Rectal smooth muscle tissue (tissue), 1 donor: ENCODE data around the gene TMEM140.

ENCODE experiments used
- H3K27ac ChIP-seq: one replicate; pipeline ENCODE4 v1.7.0; 2013; ENCODE audit warnings: low read depth, low read length, inconsistent platforms
- H3K27me3 ChIP-seq: one replicate; pipeline ENCODE4 v1.7.0; 2013; ENCODE audit warnings: low read length; ENCODE audit not compliant: control insufficient read depth, insufficient read depth
- H3K36me3 ChIP-seq: one replicate; pipeline ENCODE4 v1.7.0; 2013; ENCODE audit warnings: low read length; ENCODE audit not compliant: control insufficient read depth, insufficient read depth
- H3K4me1 ChIP-seq: one replicate; pipeline ENCODE4 v1.7.0; 2013; ENCODE audit warnings: low read length; ENCODE audit not compliant: control insufficient read depth, insufficient read depth
- H3K4me3 ChIP-seq: one replicate; pipeline ENCODE4 v1.7.0; 2013; ENCODE audit warnings: low read length
- H3K9ac ChIP-seq: one replicate; pipeline ENCODE4 v1.7.0; 2013; ENCODE audit warnings: low read length

Gene TMEM140

DNA sequence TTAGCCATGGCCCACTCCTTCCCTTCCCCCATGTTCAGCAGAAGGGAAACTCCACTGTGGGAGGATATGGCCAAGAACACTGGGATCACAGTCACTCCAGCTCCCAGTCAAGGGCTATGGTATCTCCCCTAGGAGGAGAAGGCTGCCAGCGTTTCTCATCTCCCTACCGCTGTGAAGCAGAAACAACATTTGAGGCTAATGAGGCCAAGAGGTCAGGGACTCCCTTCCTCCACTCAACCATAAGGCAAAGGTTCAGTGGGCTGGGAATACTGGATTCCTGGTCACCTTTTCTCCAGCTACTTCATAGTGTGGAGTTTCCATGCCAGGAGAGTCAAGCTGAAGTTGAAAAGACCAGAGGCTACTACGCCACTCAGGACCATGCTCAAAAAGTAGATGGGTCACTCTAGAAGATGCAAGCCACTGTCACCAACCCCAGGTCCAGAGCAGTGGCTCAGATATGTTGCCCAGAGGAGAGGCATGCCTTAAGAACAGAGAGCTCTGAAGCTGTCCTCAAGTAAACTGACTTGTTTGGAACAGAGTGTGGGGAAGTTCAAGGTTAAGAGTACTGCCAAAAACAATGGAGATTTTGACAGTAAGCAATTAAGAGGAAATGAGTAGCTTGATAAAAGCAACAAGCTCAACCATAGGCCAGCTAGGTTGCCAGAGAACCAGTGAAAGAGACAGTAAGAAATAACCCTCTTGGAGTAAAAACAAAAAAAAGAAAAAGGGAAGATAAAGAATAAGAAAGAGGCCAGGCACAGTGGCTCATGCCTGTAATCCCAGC lies 3.8 kb upstream of the TMEM140 start:
- Histone ChIP-seq H3K27me3 (no peaks in the 10 kb centered on the region), H3K27ac (no peak overlapping the region), H3K4me3 (no peak overlapping the region), H3K36me3 (no peaks in the 10 kb centered on the region), H3K4me1 (peaks cover under 1% of the 10 kb centered on the region), H3K9ac (no peak overlapping the region)

DNA sequence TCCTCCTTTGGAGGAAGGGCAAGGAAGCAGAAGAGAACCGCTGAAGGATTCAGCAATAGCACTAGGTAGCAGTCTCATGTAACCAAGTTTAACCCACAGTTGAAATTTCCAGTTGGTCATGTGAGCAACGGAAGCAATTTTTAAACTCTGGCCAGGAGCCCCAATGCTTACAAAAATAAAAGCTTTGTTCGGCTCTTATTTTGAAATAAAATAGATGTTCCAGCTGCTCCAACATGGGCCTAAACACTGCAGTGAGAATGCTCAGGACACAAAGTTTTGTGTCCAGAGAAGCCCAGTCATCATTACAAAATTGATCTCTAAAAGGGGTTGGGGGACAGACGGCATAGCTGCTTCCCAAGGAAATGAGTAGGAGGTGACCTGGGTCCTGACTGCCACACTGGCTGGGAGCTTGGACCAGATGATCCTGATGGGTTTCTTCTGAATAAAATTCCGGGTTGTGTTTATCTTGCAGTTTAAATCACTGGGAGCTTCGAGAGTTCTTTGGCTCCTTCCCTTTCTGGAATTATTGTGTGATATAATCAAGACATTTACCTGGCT lies 452 bp upstream of the TMEM140 start:
- H3K4me1 ChIP-seq = peaks cover 10% of the 10 kb centered on the region
- peak overlapping the region; percentile 73 for H3K4me3 ChIP-seq
- peak overlapping the region; percentile 91 for H3K27ac ChIP-seq
- H3K9ac ChIP-seq = peak overlapping the region; percentile 19
- H3K27me3 ChIP-seq = no peaks in the 10 kb centered on the region
- H3K36me3 ChIP-seq = no peaks in the 10 kb centered on the region

DNA sequence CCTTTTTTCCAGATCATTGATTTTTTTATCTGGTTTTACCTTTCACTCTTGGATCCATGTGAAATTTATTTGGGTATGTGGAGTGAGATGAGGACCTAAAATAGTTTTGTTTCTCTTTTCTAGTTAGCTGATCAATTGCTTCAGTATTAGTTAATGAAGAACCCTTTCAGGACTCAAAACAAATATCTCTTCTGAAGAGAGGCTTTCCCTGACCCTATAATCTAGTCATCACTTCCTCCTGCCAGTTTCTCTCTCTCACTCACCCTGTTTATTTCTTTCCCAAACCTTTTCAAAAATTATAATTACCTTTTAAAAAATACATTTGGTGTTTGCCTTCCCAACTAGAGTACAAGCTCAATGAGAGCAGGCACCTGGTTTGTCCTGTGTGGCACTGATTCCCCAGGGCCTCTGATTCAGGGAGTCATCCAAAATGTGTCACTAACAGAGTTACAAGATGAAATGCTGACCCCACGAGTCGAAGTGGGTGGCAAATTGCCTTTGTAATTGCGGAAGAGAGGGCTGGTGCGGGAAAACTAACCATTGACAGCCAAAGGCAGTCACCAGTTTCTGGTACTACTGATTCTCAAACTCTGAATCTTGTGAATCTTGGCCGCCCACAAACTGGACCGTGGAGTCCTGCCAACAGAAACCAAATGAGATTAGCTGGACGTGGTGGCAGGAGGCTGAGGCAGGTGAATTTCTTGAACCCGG lies 2.4 kb downstream of the TMEM140 start:
- no peaks in the 10 kb centered on the region for H3K27me3 ChIP-seq
- H3K4me1 ChIP-seq = peaks cover 10% of the 10 kb centered on the region
- peak overlapping the region; percentile 24 for H3K4me3 ChIP-seq
- no peaks in the 10 kb centered on the region for H3K36me3 ChIP-seq
- H3K9ac ChIP-seq = no peak overlapping the region
- peak overlapping the region; percentile 30 for H3K27ac ChIP-seq

DNA sequence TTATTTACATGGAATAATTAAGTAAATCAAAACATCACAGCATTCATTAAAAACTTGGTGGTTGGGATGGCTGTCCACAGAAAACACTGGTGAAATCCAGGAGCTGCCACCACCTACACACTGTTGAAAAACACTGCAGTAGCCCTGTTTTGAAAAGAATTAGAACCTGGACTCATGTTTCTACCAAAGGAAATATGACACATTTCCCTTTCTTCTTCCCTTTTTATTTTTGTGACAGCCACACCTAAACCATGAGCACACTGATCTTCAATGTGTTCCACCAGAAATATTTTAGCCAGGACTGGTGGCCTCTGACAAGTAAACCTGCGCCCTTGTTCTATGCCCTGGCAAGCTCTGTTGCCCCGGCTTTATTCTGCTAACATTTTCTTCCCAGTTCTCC lies 3.3 kb downstream of the TMEM140 start:
- Histone ChIP-seq H3K9ac (no peak overlapping the region), H3K4me3 (no peak overlapping the region), H3K4me1 (peaks cover 10% of the 10 kb centered on the region), H3K36me3 (no peaks in the 10 kb centered on the region), H3K27me3 (no peaks in the 10 kb centered on the region), H3K27ac (no peak overlapping the region)

DNA sequence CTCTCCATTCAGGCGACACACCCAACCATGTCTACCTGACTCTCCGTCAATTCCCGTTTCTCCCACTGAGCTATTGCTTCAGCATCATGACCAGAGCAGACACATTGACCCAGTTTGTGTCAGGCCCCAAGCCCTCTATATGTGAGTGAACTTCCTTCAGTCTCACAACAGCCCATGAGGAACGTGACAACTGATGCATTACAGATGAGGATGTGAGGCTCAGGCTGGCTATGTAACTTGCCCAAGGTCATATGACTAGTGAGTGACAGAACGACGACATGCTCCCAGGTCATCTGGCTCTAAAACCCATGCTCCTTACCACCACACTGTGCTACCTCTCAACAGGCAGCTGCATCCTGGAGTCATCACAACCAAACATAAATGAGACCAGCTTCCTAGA lies 3.7 kb downstream of the TMEM140 start:
- H3K9ac ChIP-seq = no peak overlapping the region
- no peak overlapping the region for H3K4me3 ChIP-seq

DNA sequence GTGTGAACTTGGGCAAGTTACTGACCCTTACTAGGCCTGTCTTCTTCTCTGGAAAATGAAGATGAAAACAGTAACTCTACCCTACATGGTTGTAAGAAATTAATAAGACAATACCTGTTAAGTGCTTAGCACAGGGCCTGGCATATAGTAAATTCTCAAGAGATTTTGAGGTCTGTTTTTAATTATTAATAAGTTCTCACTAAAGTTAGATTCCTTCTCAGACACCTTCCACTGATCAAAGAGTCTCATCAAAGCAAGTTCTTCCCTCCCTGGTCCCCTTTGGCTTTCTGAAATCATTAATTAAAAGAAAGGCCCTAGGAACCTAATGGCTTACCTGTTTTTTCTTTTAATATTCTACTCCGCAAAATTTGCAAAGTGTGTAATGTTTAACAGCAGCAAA lies 4.6 kb downstream of the TMEM140 start:
- Histone ChIP-seq H3K4me3 (no peak overlapping the region), H3K27ac (no peak overlapping the region), H3K9ac (no peak overlapping the region), H3K36me3 (no peaks in the 10 kb centered on the region), H3K4me1 (peaks cover 10% of the 10 kb centered on the region), H3K27me3 (no peaks in the 10 kb centered on the region)

More for the DNA sequence above, 3.7 kb downstream of the TMEM140 start:
- Histone ChIP-seq H3K36me3 (no peaks in the 10 kb centered on the region), H3K4me1 (peaks cover 10% of the 10 kb centered on the region), H3K27ac (no peak overlapping the region), H3K27me3 (no peaks in the 10 kb centered on the region)

DNA sequence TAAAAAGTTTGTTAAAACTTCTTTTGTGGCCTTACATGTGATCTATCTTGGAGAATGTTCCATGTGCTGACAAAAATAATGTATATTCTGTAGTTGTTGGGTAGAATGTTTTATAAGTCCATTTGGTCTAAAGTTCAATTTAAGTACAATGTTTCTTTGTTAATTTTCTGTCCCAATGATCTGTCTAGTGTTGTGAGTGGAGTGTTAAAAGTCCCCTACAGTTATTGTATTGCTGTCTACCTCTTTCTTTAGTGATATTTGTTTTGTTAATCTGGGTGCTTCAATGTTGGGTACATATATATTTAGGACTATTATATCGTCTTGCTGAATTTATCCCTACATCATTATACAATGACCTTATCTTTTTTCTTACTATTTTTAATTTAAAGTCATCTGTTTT lies 6.9 kb downstream of the TMEM140 start:
- no peak overlapping the region for H3K4me3 ChIP-seq
- no peaks in the 10 kb centered on the region for H3K36me3 ChIP-seq
- no peak overlapping the region for H3K9ac ChIP-seq
- H3K4me1 ChIP-seq = peaks cover 5% of the 10 kb centered on the region
- no peak overlapping the region for H3K27ac ChIP-seq
- no peaks in the 10 kb centered on the region for H3K27me3 ChIP-seq

DNA sequence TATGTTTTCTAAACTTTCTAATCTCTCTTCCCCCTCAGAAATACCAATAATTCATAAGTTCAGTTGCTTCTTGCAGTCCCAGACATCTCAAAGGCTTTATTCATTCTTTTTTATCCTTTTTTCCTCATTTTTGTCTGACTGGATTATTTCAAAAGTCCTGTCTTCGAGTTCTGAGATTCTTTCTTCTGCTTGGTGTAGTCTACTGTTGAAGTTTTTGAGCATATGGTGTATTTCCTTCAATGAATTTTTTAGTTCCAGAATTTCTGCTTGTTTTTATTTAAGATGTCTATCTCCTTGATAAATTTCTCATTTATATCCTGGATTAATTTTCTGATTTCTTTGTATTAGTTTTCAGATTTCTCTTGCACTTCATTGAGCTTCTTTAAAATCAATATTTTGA lies 8.4 kb downstream of the TMEM140 start:
- no peak overlapping the region for H3K9ac ChIP-seq
- H3K27me3 ChIP-seq = no peaks in the 10 kb centered on the region
- H3K4me1 ChIP-seq = no peaks in the 10 kb centered on the region
- no peak overlapping the region for H3K27ac ChIP-seq
- H3K36me3 ChIP-seq = no peaks in the 10 kb centered on the region
- no peak overlapping the region for H3K4me3 ChIP-seq

DNA sequence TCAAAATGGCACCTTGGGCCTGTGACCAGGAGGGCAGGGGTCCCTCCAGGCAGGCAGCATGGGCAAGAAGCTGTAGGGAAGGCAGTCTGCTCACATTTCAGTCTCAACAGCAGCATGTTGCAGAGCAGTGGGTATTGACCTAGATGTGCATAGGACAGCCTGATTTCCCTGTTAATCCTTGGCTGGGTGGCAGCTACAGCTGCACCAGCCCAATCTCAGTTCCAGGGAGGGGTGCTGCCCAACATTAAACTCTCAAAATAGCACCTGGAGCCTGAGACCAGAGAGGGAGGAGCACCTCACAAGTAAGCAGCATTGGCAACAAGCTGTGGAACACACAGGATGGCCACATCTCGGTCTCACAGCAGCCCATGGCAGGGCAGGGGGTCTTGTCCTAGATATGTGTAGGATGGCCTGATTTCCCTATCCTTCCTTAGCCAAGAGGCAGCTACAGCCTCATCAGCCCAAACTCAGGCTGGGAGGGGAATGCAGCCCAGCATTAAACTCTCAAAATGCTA lies 10.3 kb downstream of the TMEM140 start:
- Histone ChIP-seq H3K36me3 (no peaks in the 10 kb centered on the region), H3K9ac (no peak overlapping the region), H3K4me3 (no peak overlapping the region), H3K27ac (no peak overlapping the region), H3K27me3 (no peaks in the 10 kb centered on the region), H3K4me1 (no peaks in the 10 kb centered on the region)

DNA sequence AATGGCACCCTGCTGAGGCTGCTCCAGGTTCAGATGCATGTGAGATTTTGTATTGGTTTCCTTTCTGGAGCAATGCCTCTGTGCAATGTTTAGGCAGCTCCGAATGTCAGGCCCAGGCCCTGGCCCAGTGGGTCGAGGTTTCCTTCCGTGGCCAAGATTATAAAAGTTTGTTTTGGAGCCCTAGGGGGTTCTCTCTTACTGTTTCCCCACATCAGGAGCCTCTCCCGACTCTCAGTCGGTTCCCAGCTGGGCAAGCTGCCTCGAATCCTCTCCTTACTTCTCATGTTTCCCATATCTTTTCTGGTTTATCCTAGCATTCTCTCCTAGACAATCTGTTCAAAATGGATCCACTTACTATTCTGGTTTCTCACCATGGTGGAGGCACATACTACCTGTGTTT lies 11.0 kb downstream of the TMEM140 start:
- Histone ChIP-seq H3K36me3 (peaks cover 2% of the 10 kb centered on the region), H3K27ac (no peak overlapping the region), H3K4me3 (no peak overlapping the region), H3K27me3 (no peaks in the 10 kb centered on the region), H3K4me1 (no peaks in the 10 kb centered on the region), H3K9ac (no peak overlapping the region)

DNA sequence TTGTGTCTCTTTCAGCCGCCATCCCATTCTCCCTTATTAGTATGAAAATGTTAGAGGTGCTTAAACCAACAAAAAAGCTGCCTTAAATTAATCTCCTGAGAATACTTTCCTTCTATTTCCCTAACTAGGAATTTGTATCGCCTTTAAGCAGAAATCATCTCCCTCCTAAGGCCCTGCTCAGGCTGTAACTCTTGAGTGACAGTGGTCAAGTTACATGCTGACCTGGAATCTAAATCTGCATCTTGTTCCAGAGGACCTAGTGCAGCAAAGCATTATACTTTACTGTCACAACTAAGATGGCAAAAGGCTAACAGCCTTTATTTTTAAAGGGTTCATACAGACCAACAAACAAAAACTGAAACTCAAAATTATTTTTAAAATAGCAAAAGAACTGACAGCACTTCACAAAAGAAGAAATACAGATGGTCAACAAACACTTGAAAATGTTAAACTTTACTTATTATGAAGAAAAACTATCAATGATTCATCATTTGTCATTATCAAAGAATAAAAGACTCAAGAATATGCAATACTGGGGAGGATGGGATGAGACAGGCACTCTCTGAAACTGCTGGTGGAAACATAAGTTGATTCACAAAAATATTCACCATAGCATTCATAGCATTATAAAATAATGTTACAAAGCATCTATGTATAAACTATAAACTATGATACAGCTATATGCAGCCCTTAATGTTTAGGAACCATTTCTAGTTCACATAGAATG lies 11.7 kb downstream of the TMEM140 start:
- H3K9ac ChIP-seq = no peak overlapping the region
- no peak overlapping the region for H3K4me3 ChIP-seq
- H3K27ac ChIP-seq = no peak overlapping the region
- no peaks in the 10 kb centered on the region for H3K4me1 ChIP-seq
- H3K36me3 ChIP-seq = peaks cover 6% of the 10 kb centered on the region
- H3K27me3 ChIP-seq = no peaks in the 10 kb centered on the region
